Left ventricle myocardium superior (tissue), 1 donor: ENCODE data around the gene TENM4. TPM values are rescaled to one million over a fixed set of nuclear protein-coding genes. Genes with fewer than 3 reads are reported as not detected.

ENCODE experiments used
- ATAC-seq: fragments of 200-7000 bp; cut with Tn5 transposase; one replicate; pipeline ENCODE4 v1.9.1; 2020; ENCODE audit warnings: mild to moderate bottlenecking, moderate library complexity
- DNase-seq: peaks from one replicate; pipeline ENCODE4 v3.0.0-alpha.2; 2020
- intact Hi-C: fragments of 100-400 bp; cut with micrococcal nuclease; formaldehyde crosslinking; loops from one replicate; pipeline ENCODE4 v1.11.0; 2022
- total RNA-seq: library from RNA; stranded (reverse); fragmentation: NEBNext Ultra II Directional; extraction: Animal tissue kit (Norgen Biotek cat#: 25700); gene quantifications from one replicate; pipeline ENCODE4 v1.2.1, GENCODE V29; 2021
- donor health status: DM: no; HTN: yes; CAD: no; lungs with severe emphysema.

TENM4 gene
- total RNA-seq, 1 donor from 2014 or later: 0.40 TPM

DNA sequence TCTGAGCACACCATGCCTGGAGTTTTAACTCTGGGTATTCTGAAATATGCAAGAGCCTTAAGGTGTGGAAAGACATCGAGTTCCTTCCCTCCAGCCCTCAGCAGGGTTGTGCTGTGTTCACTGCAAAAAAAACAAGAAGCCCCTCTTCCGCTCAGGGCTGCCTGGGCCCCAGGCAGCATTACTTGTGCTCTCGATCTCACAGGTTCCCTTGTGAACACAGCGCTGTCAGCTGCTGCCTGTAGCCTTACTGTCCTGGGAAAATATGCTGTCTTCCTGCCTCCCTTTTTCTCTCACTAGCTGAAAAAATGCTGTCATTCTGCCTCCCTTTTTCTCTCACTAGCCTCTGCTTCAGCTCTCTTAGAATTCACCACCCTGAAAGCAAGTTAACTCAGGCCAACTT lies 15.7 kb upstream of the TENM4 start:
- no peak for DNase-seq
- ATAC-seq: no peak
- intact Hi-C loops: no loop called here

GRCh38 chr11:79453617-79454016 lies 12.8 kb upstream of the TENM4 start:
- intact Hi-C loops: no loop called here
- ATAC-seq (no peak), DNase-seq (no peak)

DNA sequence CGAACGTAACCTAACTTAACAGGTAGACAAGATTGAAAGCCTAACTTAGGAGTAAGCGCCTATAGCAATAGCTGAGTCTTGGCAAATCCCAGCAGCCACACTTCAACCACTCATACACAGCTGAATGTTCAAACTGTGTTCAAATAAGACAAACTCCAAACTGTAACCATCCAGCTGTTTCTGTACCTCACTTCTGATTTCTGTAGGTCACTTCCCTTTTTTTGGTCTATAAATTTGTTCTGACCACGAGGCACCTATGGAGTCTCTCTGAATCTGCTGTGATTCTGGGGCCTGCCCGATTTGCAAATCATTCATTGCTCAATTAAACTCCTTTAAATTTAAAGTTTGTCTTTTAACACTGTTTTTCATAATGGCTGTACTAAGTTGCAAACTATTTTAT lies 8.2 kb upstream of the TENM4 start:
- DNase-seq: no peak
- intact Hi-C loops: no loop called here

GRCh38 chr11:79447038-79447786 lies 6.4 kb upstream of the TENM4 start:
- DNase-seq (no peak), ATAC-seq (no peak)
- intact Hi-C loops: no loop called here

More for the DNA sequence above, 8.2 kb upstream of the TENM4 start:
- no peak for ATAC-seq

DNA sequence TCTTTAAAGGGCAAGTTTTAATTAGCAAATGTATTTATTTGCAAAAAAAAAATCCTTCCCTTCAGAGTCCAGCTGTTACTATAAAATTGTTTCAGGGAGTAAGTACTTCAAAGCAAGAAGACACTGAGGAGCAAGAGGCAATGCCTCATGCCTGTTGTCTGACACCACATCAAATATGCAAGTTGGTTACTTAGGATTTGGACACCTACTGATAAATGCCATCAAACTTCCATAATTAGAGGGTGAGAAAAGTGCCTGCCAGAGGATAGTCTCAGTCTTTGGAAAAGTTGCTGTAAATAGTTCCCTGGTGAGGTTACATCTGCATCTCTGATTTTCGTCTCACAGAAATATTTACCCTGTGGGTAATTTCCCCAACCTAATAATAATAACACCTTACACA lies 4.1 kb upstream of the TENM4 start:
- ATAC-seq: no peak
- intact Hi-C loops: no loop called here
- no peak for DNase-seq

DNA sequence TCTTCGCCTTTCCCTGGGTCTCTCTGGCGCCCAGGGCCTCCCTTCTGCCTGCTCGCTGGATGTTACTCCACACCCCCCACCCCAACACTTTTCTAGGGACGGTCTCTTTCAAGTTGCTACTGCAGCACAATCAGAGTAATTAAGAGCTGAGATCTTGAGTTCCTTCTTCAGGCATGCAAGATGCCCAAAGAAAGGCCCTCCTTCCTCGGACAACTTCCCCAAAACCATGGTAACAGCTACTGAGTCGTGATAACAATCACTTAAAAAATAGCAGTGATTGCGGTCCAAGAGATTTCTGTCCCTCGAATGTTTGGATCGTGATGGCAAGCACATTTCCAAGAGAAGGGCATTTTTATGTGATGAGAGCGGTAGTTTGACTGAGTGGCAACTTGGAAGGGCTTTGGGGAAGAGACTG lies 638 bp upstream of the TENM4 start:
- intact Hi-C loops: no loop called here
- no peak for DNase-seq
- no peak for ATAC-seq

GRCh38 chr11:79439886-79440570 lies 802 bp downstream of the TENM4 start:
- intact Hi-C loops: no loop called here
- DNase-seq: peak; percentile 38
- peak; percentile 40 for ATAC-seq

- intact Hi-C loops: no loop called here
- ATAC-seq: peak; percentile 2
- peak; percentile 28 for DNase-seq
Observed at GRCh38 chr11:79439410-79439885, 1.4 kb downstream of the TENM4 start.

DNA sequence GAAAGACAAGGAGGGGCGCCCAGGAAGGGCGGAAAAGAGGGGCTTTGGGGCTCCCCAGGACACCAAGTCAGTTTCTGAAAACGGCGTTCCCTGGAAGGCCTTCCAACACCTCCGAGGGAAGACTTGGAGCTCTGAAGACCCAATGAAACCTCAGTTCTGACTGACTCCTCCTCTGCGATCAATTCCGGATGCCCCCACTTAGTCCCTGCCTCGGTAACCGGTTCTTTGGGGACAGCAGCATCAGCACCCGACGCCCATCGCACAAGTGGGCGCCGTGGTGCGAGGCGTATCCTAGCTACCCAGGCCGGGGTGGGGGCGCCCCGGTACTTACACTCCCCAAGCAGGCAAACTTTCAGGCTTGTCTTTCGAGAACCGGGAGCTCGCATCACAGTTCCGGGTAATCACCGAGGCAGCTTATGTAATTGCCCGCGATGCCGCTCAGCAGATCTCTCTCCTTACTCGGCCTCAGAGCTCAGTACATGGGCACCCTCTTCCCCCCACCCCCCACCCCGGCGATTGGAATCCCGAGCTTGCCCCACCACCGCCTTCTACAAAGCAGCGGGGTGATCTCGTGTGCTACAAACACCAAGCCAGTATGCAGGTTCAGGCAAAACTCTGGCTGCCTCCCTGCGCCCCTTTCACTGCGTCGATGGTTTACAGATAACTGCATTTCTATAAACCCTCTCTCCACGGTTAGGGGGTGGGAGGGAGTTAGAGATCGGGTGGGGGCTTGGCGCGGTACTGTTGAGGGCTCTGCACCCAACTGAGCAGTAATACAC lies 2.0 kb downstream of the TENM4 start:
- intact Hi-C loops: no loop called here
- DNase-seq (peak; percentile 39), ATAC-seq (peak; percentile 15)

DNA sequence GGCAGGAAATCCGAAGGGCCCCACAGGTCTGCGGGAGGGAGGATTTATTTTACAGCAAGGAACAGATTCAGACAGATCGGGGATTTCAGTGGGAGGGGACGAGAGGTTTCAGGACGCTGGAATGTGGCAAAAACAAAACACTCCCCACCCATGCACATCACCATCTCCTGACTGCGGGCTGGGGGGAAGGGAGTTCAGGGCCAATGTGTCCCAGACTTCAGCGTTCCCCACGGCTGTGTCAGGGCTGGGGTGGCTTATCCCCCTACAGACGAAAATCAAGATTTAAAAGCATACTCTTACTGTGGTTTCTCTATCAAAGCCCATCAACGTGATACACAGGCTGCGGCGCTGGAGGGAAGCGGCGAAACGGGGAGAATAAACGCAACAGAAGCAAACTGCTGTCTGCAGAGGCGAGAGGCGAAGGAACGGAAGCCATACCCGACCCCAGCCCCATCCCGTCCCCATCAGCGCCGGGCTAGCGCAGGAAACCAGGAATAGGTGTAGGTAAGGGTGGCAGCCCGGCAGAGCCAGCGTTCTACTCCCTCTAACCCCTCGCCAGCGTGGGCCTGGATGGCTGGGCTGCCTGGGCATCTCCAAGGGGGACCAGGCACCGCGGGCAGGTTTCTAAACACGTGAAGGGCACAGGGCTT lies 2.7 kb downstream of the TENM4 start:
- DNase-seq (peak; percentile 25), ATAC-seq (peak; percentile 2)
- intact Hi-C loops: no loop called here

DNA sequence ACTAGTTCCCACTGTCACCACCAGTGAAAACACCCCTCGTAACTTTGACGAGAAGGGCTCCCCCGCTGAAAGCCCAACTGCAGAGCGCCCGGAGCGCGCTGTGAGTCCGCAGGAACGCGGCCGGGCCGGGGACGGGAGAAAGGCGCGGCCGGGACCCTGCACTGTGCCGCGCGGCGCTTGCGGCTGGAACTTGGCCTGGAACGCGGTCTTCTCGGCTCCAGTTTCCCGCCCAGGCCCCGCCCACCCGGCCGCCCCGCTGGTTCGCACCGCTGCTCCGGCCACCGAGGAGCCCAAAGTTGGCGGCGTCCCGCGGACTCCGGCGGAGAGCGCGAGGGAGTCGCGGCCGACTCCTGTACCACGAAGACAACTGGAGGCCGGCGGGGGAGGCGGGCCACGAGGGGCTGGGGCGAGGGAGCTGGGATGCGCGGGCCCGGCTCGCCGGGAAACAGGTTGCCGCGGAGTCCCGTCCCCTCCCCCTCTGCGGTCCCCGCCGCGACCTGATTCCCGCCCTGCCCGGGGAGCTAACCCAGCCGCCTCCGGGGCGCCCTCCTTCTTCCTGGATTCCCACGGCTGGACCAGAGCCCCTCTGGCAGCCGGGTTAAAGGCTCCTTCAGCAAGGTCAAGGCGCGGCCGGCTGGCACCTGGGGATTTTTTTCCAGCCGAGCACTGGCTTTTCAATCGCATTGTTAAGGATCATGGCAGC lies 3.4 kb downstream of the TENM4 start:
- ATAC-seq (peak; percentile 74), DNase-seq (peak; percentile 81)
- intact Hi-C loops: no loop called here

DNA sequence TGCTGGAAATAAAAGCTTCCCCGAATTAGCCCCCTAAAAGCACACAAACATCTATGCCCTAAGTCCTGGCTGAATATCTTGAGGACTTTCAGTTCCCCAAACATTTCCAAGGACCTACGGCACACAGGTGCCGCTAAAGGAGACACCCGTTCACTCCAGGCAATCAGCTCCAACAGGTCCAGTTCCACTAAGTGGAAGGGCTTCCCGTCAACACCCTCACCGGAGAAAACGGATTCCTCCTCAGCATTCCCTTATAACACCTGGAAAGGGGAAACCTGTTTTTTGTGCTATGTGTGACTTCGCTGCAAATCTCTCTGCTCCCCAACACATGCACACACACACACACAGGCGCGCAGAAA lies 3.9 kb downstream of the TENM4 start:
- ATAC-seq (no peak), DNase-seq (no peak)
- intact Hi-C loops: no loop called here

DNA sequence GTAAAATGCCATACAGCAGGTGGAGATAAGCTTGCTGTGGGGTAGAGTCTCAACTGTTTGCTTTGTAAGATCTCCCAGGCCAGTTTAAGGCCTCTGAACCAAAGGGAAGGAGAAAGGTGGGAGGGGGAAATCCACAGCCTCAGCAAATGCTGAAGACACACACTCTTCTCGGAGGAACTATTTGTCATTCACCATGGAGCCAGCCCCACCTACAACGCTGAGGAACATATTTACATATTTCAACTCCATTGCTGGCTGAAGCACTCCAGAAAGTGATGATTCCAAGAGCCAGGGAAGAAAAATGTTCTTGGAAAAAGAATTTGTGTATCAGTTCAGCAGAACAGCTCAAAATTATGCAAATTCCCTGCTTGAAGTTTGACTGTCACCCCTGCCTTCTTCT lies 6.5 kb downstream of the TENM4 start:
- intact Hi-C loops: no loop called here
- no peak for ATAC-seq
- DNase-seq: no peak

DNA sequence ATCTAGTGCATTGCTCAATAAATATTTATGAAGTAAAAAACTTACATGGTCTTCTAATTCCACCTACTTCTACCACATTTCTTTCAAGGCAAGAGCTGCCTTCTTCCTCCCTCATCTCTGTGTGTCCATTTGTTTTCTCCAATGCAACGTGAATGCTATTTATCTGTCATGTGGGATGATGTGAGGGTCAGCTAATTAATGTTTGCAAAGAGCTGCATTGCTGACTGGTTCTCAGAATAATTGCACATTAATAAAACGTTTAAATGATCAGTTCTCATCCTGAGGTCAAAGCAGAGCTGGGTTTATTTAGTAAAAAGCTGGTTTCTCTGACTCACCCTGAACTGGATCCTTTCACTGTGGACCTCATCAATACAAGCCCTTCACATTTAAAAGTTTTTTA lies 8.7 kb downstream of the TENM4 start:
- ATAC-seq: no peak
- intact Hi-C loops: no loop called here
- DNase-seq: no peak

DNA sequence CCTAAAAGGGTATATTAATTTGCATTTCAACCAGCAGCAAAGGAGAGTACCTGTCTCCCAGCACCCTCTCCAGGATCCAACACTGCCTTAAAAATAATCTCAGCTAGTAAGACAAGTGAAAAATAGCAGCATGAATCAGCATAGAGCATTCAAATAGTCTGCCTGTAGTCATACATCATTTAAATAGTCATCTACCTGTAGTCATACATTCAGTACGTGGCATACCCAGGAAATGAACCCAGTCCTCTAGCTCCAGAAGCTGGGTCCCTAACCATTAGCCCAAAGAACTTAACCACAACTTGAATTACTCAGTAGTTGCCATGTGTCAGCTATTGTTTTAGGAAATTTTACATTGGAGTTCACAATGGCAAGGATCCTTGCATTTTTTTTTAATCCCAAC lies 9.3 kb downstream of the TENM4 start:
- no peak for ATAC-seq
- intact Hi-C loops: no loop called here
- no peak for DNase-seq

DNA sequence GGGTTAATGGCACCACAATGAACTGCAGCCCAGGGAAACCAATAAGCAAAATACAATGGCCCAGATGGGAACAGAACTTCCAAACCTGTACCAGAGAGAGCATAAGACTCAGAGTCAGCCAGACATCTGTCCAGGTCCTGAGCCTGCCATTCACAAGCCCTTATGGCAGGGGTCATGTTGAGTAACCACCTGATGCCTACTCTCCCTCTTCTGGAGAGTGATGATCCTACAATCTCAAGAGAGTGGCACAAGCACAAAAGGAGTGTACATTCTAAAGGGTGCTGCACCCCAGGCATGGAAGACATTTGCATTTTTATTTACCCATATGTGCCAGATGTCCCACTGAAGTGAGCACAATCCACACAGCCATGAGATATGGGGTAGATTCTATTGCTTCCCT lies 10.6 kb downstream of the TENM4 start:
- ATAC-seq: no peak
- intact Hi-C loops: no loop called here

DNA sequence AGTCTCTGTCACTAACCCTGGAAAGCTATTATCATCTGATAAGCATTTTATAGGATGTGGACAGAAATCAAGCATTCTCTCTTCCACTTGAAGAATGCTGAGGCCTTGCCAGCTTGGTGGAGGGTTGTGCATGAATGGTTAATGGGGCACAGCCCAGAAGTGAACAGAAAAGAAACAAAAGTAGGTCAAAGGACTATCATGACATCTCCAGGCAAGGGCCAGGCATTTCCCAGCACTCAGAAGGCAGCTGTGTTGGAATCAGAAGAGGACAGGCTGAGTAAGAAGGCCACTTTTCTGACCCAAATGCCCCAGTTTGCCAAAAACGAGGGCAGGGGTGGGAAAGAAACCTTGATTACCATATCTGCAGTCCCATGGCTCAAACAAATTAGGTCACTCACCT lies 12.4 kb downstream of the TENM4 start:
- intact Hi-C loops: no loop called here
- ATAC-seq (no peak), DNase-seq (no peak)

More for the DNA sequence above, 10.6 kb downstream of the TENM4 start:
- no peak for DNase-seq

DNA sequence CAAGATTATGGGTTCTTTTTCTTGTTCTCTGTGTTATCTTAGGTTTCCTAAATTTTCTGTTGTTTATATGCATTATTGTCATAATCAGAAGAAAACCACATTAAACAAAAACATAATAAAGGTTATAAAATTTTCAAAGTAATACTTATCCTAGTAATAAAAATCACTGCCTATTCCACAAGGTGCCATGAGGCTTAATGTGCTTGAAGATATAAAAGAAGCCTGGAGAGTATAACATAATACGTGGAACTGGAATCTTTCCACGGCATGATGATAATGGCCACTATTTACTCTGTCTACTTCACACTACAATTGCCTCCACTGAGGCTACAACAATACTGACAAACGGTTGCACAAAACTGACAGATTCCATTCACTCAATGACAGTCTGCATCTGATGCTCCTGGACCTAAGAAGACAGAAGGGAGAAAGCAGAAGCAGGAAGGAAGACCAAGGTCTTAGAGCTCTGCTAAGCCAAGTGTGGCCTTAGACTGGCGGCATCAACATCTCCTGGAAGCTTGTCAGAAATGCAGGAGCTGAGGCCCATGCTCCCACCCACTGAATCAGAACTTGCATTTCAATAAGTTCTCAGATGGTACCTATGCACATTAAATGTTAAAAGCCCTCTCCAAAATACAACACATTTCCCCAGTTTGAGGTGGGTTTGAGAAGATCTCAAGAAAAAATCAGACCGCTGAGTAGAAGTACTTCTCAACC lies 13.1 kb downstream of the TENM4 start:
- intact Hi-C loops: no loop called here
- DNase-seq (no peak), ATAC-seq (no peak)
